Mesenchymal stem cell (in vitro differentiated cells and primary cell): ENCODE results near the gene PI4K2B.

Experiments
- DNase-seq: peaks from one replicate; pipeline ENCODE4 v3.0.0-alpha.2; 2013
- H2AFZ ChIP-seq: one replicate; pipeline ENCODE4 v1.6.1; 2013; ENCODE audit warnings: low read depth, mild to moderate bottlenecking, control low read depth, inconsistent platforms, low read length, moderate library complexity
- H2AK5ac ChIP-seq: 2 replicates; pipeline ENCODE4 v1.6.1; 2013; ENCODE audit warnings: low read length, moderate library complexity, mild to moderate bottlenecking, inconsistent platforms; ENCODE audit not compliant: severe bottlenecking
- H2BK120ac ChIP-seq: one replicate; pipeline ENCODE4 v1.6.1; 2013; ENCODE audit warnings: low read depth, mild to moderate bottlenecking, inconsistent platforms, low read length, moderate library complexity
- H2BK12ac ChIP-seq, 2 experiments: one replicate each; pipeline ENCODE4 v1.6.1; 2013; ENCODE audit warnings: inconsistent platforms in 2 of 2, low read length in 2 of 2, mild to moderate bottlenecking in 2 of 2, moderate library complexity in 2 of 2, control low read depth in 1 of 2
- H2BK15ac ChIP-seq: one replicate; pipeline ENCODE4 v1.6.1; 2013; ENCODE audit warnings: mild to moderate bottlenecking, low read depth, inconsistent platforms; ENCODE audit not compliant: poor library complexity, severe bottlenecking
- H2BK5ac ChIP-seq: 2 replicates; pipeline ENCODE4 v1.6.1; 2013; ENCODE audit warnings: low read depth, mild to moderate bottlenecking, low read length, control low read depth, inconsistent platforms; ENCODE audit not compliant: poor library complexity, severe bottlenecking
- H3K14ac ChIP-seq, 2 experiments: one replicate each; pipeline ENCODE4 v1.6.1; 2013; ENCODE audit warnings: inconsistent platforms in 2 of 2, low read length in 2 of 2, control low read depth in 1 of 2, mild to moderate bottlenecking in 1 of 2, moderate library complexity in 1 of 2
- H3K18ac ChIP-seq, 2 experiments: one replicate each; pipeline ENCODE4 v1.6.1; 2013; ENCODE audit warnings: inconsistent platforms in 2 of 2, low read length in 2 of 2, control low read depth in 1 of 2, low read depth in 1 of 2, mild to moderate bottlenecking in 1 of 2
- H3K23ac ChIP-seq, 2 experiments: one replicate each; pipeline ENCODE4 v1.6.1; 2013; ENCODE audit warnings: inconsistent platforms in 2 of 2, low read length in 2 of 2, mild to moderate bottlenecking in 2 of 2, moderate library complexity in 2 of 2, control low read depth in 1 of 2
- H3K27ac ChIP-seq: 2 replicates; pipeline ENCODE4 v1.5.1; 2013; ENCODE audit warnings: mild to moderate bottlenecking, moderate library complexity, low read length, control low read depth, inconsistent platforms; ENCODE audit not compliant: poor library complexity, severe bottlenecking
- H3K27me3 ChIP-seq, 2 experiments: 2 replicates each; pipeline versions ENCODE4 v1.6.1 to v1.7.0; 2013; ENCODE audit warnings: low read length in 2 of 2, mild to moderate bottlenecking in 2 of 2, moderate library complexity in 2 of 2, control low read depth in 1 of 2, inconsistent platforms in 1 of 2; ENCODE audit not compliant: control insufficient read depth in 1 of 2, insufficient read depth in 1 of 2
- H3K36me3 ChIP-seq, 2 experiments: 2 replicates each; pipeline versions ENCODE4 v1.6.1 to v1.7.0; 2013; ENCODE audit warnings: low read length in 2 of 2, control low read depth in 1 of 2, inconsistent platforms in 1 of 2, low read depth in 1 of 2, mild to moderate bottlenecking in 1 of 2; ENCODE audit not compliant: insufficient read depth in 2 of 2, control insufficient read depth in 1 of 2
- H3K4ac ChIP-seq, 2 experiments: one replicate each; pipeline ENCODE4 v1.6.1; 2013; ENCODE audit warnings: inconsistent platforms in 2 of 2, low read length in 2 of 2, mild to moderate bottlenecking in 2 of 2, moderate library complexity in 2 of 2, control low read depth in 1 of 2, low read depth in 1 of 2
- H3K4me1 ChIP-seq: 2 replicates; pipeline ENCODE4 v1.6.1; 2013; ENCODE audit warnings: low read depth, low read length, control low read depth; ENCODE audit not compliant: control insufficient read depth, insufficient read depth
- H3K4me2 ChIP-seq: 2 replicates; pipeline ENCODE4 v1.6.1; 2013; ENCODE audit warnings: low read length, mild to moderate bottlenecking, inconsistent platforms; ENCODE audit not compliant: poor library complexity, severe bottlenecking
- H3K4me3 ChIP-seq, 2 experiments: 2 replicates each; pipeline versions ENCODE4 v1.5.1 to v1.7.0; 2013; ENCODE audit warnings: low read length in 2 of 2, mild to moderate bottlenecking in 2 of 2, control low read depth in 1 of 2, low read depth in 1 of 2; ENCODE audit not compliant: insufficient read depth in 1 of 2
- H3K79me1 ChIP-seq: replicated peaks from 2 replicates; pipeline ENCODE4 v1.6.1; 2013; ENCODE audit warnings: mild to moderate bottlenecking, control low read depth, low read length, inconsistent platforms; ENCODE audit not compliant: poor library complexity, severe bottlenecking
- H3K9ac ChIP-seq: 2 replicates; pipeline ENCODE4 v1.7.0; 2013; ENCODE audit warnings: mild to moderate bottlenecking, low read length, moderate library complexity
- H3K9me3 ChIP-seq: 2 replicates; pipeline ENCODE4 v1.7.0; 2013; ENCODE audit warnings: mild to moderate bottlenecking, low read length; ENCODE audit not compliant: control insufficient read depth
- H4K8ac ChIP-seq: one replicate; pipeline ENCODE4 v1.6.1; 2013; ENCODE audit warnings: inconsistent platforms, mild to moderate bottlenecking, low read length, moderate library complexity
- H4K91ac ChIP-seq: one replicate; pipeline ENCODE4 v1.6.1; 2013; ENCODE audit warnings: mild to moderate bottlenecking, low read length, inconsistent platforms
- WGBS: methylation state at CpG from one replicate; pipeline ENCODE4 v1.1.7; 2013; ENCODE audit warnings: mixed read lengths; 5-methylcytosine and 5-hydroxymethylcytosine counted together

Gene PI4K2B

DNA sequence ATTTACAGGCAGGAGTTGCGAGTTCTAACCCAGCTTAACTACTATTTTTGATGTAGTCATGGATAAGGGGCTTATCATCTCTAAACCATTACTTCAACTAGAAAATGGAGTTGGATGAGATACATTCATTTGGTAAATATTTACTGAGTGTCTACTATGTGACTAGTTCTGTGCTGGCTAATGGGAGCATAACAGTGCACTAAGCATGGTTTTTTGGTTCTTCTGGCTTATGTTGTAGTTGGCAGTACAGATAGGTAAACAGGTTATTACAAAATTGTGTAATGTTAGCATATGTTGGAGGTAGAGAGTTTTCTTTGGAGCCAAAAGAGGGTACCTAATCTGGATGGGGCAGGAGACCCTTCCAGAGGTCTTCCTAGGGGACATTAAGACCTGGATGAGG, 25.8 kb upstream of the PI4K2B start:
- no peaks in the 10 kb centered on the region for H3K36me3 ChIP-seq
- no peak overlapping the region for H4K91ac ChIP-seq
- no peaks in the 10 kb centered on the region for H3K79me1 ChIP-seq
- no peak overlapping the region for H2BK5ac ChIP-seq
- H3K27ac ChIP-seq: no peak overlapping the region
- no peak for DNase-seq
- H4K8ac ChIP-seq: no peak overlapping the region
- H3K18ac ChIP-seq: no peak overlapping the region
- no peak overlapping the region for H2AK5ac ChIP-seq
- H3K27me3 ChIP-seq: peaks cover 0 to 12% of the 10 kb centered on the region in 2 experiments
- H3K9ac ChIP-seq: no peak overlapping the region
- no peak overlapping the region for H3K23ac ChIP-seq
- no peaks in the 10 kb centered on the region for H3K4me1 ChIP-seq
- H3K4ac ChIP-seq: no peak overlapping the region
- no peak overlapping the region for H3K4me2 ChIP-seq
- no peak overlapping the region for H3K4me3 ChIP-seq
- H2BK12ac ChIP-seq: no peak overlapping the region
- H3K9me3 ChIP-seq: peaks cover 12% of the 10 kb centered on the region
- H2AFZ ChIP-seq: no peak overlapping the region
- no CpG with 5 or more reads among the region's 1 CpG for WGBS
- no peak overlapping the region for H2BK120ac ChIP-seq
- H3K14ac ChIP-seq: no peak overlapping the region
- H2BK15ac ChIP-seq: no peak overlapping the region

DNA sequence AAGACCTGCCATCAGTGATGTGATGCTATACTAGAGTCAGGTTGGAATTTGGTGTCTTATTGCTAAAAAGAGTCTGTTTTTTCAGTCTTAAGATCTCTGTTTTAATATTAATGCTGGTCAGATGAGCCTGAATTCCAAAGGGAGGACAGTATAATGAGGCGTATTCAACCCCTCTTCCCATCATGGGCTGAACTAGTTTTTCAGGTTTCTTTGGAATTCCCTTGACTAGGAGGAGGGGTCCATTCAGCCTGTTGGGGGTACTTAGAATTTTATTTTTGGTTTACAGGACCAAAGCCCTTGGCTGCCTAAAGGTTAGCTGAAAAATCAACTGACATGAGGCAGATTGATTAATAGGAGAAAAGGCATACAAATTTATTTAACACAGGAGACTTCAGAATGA, 24.1 kb upstream of the PI4K2B start:
- Histone ChIP-seq H2BK5ac (no peak overlapping the region), H3K18ac (no peak overlapping the region), H3K23ac (no peak overlapping the region), H2AK5ac (no peak overlapping the region), H2AFZ (no peak overlapping the region), H2BK12ac (no peak overlapping the region), H3K9me3 (peaks cover 15% of the 10 kb centered on the region), H3K79me1 (no peaks in the 10 kb centered on the region), H3K27ac (no peak overlapping the region), H3K4me1 (no peaks in the 10 kb centered on the region), H2BK15ac (no peak overlapping the region), H3K36me3 (no peaks in the 10 kb centered on the region), H4K8ac (no peak overlapping the region), H3K4me2 (no peak overlapping the region), H3K14ac (no peak overlapping the region), H3K4me3 (no peak overlapping the region), H3K4ac (no peak overlapping the region), H3K27me3 (peaks cover 0 to 9% of the 10 kb centered on the region in 2 experiments), H2BK120ac (no peak overlapping the region), H4K91ac (no peak overlapping the region), H3K9ac (no peak overlapping the region)
- DNase-seq: no peak
- WGBS: 90% methylated on average over 1 of the region's 1 CpG

DNA sequence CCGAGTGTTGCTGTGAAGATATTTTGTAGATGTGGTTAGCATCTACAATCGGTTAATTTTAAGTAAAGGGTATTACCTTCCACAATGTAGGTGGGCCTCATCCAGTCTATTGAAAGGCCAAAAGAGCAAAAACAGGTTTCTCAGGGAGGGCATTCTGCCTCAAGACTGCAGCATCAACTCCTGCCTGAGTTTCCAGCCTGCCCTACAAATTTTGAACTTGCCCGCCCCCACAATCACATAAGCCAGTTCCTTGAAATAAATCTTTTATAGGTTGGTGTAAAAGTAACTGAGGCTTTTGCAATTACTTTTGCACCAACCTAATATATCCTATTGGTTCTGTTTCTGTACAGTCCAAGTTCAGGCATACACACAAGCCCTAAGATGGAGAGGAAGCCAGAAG, 22.1 kb upstream of the PI4K2B start:
- Histone ChIP-seq H3K9ac (no peak overlapping the region), H2AFZ (no peak overlapping the region), H3K27ac (no peak overlapping the region), H2AK5ac (no peak overlapping the region), H3K4me1 (no peaks in the 10 kb centered on the region), H3K79me1 (no peaks in the 10 kb centered on the region), H3K14ac (no peak overlapping the region), H3K36me3 (no peaks in the 10 kb centered on the region), H3K18ac (no peak overlapping the region), H2BK120ac (no peak overlapping the region), H3K23ac (no peak overlapping the region), H4K8ac (no peak overlapping the region), H3K4me3 (no peak overlapping the region), H3K9me3 (peaks cover 15% of the 10 kb centered on the region), H3K4me2 (no peak overlapping the region), H3K27me3 (peaks cover 0 to 9% of the 10 kb centered on the region in 2 experiments), H3K4ac (no peak overlapping the region), H2BK5ac (no peak overlapping the region), H2BK15ac (no peak overlapping the region), H4K91ac (no peak overlapping the region), H2BK12ac (no peak overlapping the region)
- 70% methylated on average over 2 of the region's 3 CpGs for WGBS
- DNase-seq: no peak

DNA sequence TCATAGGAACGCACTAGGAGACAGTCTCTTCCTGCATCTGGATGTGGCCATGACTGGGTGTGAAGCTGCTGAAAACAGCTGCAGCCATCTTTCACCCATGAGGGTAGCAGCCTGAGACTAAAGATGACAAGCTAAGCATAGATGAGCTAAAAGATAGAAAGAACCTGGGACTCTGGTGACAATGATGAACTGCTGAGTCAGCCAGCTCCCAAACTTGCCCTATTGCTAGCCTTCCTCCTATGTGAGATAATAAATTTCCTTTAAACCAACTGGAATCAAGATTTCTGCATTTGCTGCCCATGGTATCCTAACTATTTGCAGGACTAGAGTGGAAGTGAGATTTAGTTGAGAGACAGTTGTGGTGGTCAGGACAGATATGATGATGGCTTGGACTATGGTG, 21.0 kb upstream of the PI4K2B start:
- H2BK120ac ChIP-seq: no peak overlapping the region
- no peak overlapping the region for H3K27ac ChIP-seq
- H3K18ac ChIP-seq: no peak overlapping the region
- H3K4me3 ChIP-seq: no peak overlapping the region
- no peak overlapping the region for H2BK12ac ChIP-seq
- H4K8ac ChIP-seq: no peak overlapping the region
- no peak overlapping the region for H3K4ac ChIP-seq
- no peak overlapping the region for H2AFZ ChIP-seq
- no peak overlapping the region for H4K91ac ChIP-seq
- no peaks in the 10 kb centered on the region for H3K4me1 ChIP-seq
- H3K9me3 ChIP-seq: peaks cover 15% of the 10 kb centered on the region
- 71% methylated on average over 1 of the region's 1 CpG for WGBS
- no peak for DNase-seq
- no peak overlapping the region for H3K4me2 ChIP-seq
- H3K36me3 ChIP-seq: no peaks in the 10 kb centered on the region
- H3K9ac ChIP-seq: no peak overlapping the region
- no peak overlapping the region for H3K23ac ChIP-seq
- H2AK5ac ChIP-seq: no peak overlapping the region
- no peaks in the 10 kb centered on the region for H3K79me1 ChIP-seq
- peaks cover 0 to 7% of the 10 kb centered on the region in 2 experiments for H3K27me3 ChIP-seq
- H2BK15ac ChIP-seq: no peak overlapping the region
- no peak overlapping the region for H3K14ac ChIP-seq
- H2BK5ac ChIP-seq: no peak overlapping the region
